ENCODE data around the gene CEP128.

Gene CEP128

GRCh38 chr14:80941241-80942185 lies at the start of gene CEP128:
Gene CEP128, minus strand, starts transcription at chr14:80941738.
- DNase-seq (ENCODE audit: low spot score), result peak; percentile 95

GRCh38 chr14:80988735-80989429 lies 47.3 kb upstream of the CEP128 start:
- no peak for DNase-seq (ENCODE audit: low spot score)

GRCh38 chr14:80988192-80988591 lies 46.7 kb upstream of the CEP128 start:
- DNase-seq (ENCODE audit: low spot score), result no peak

GRCh38 chr14:80987235-80988032 lies 45.9 kb upstream of the CEP128 start:
- DNase-seq (ENCODE audit: low spot score), result peak; percentile 70

GRCh38 chr14:80982711-80983110 lies 41.2 kb upstream of the CEP128 start:
- peak; percentile 3 for DNase-seq (ENCODE audit: low spot score)

- no peak for DNase-seq (ENCODE audit: low spot score)
Observed at GRCh38 chr14:80981673-80982072, 40.1 kb upstream of the CEP128 start.

- DNase-seq (ENCODE audit: low spot score), result no peak
Observed at GRCh38 chr14:80981156-80981555, 39.6 kb upstream of the CEP128 start.

GRCh38 chr14:80979951-80980350 lies 38.4 kb upstream of the CEP128 start:
- DNase-seq (ENCODE audit: low spot score), result no peak

GRCh38 chr14:80978403-80978802 lies 36.9 kb upstream of the CEP128 start:
- no peak for DNase-seq (ENCODE audit: low spot score)

- DNase-seq (ENCODE audit: low spot score), result no peak
Observed at GRCh38 chr14:80977221-80977620, 35.7 kb upstream of the CEP128 start.

- no peak for DNase-seq (ENCODE audit: low spot score)
Observed at GRCh38 chr14:80974679-80975078, 33.1 kb upstream of the CEP128 start.

GRCh38 chr14:80973931-80974641 lies 32.5 kb upstream of the CEP128 start:
- peak; percentile 41 for DNase-seq (ENCODE audit: low spot score)

GRCh38 chr14:80965037-80965436 lies 23.5 kb upstream of the CEP128 start:
- DNase-seq (ENCODE audit: low spot score), result no peak

- no peak for DNase-seq (ENCODE audit: low spot score)
Observed at GRCh38 chr14:80959496-80959895, 18.0 kb upstream of the CEP128 start.

- DNase-seq (ENCODE audit: low spot score), result no peak
Observed at GRCh38 chr14:80958939-80959338, 17.4 kb upstream of the CEP128 start.

- DNase-seq (ENCODE audit: low spot score), result no peak
Observed at GRCh38 chr14:80958226-80958625, 16.7 kb upstream of the CEP128 start.

- DNase-seq (ENCODE audit: low spot score), result no peak
Observed at GRCh38 chr14:80957613-80958012, 16.1 kb upstream of the CEP128 start.

GRCh38 chr14:80956922-80957321 lies 15.4 kb upstream of the CEP128 start:
- DNase-seq (ENCODE audit: low spot score), result no peak

GRCh38 chr14:80956102-80956501 lies 14.6 kb upstream of the CEP128 start:
- no peak for DNase-seq (ENCODE audit: low spot score)

- DNase-seq (ENCODE audit: low spot score), result no peak
Observed at GRCh38 chr14:80955416-80955941, 13.9 kb upstream of the CEP128 start, which contains the start of gene TSHR. Gene TSHR, plus strand, starts transcription at chr14:80955621. Its CDS starts 60 bp downstream, at chr14:80955681.

GRCh38 chr14:80954687-80955299 lies 13.3 kb upstream of the CEP128 start:
- peak; percentile 89 for DNase-seq (ENCODE audit: low spot score)
